Activated naive CD4-positive, alpha-beta T cell treated with anti-CD3 and anti-CD28 coated beads, Interleukin-2, amount 50 U/mL, for 72 hours (primary cell): Measurements from ENCODE around the gene NIN. TPM values are rescaled to one million over a fixed set of nuclear protein-coding genes. Genes with fewer than 3 reads are reported as not detected.
A peak's percentile ranks its signal among the peaks of the same experiment; 100 is the strongest.

Source experiments
- ATAC-seq, 2 donors: fragments of 150-1000 bp; cut with Tn5 transposase; 2 replicates each; pipeline ENCODE4 v1.10.0; 2021; ENCODE audit warnings: mild to moderate bottlenecking in 2 of 2, moderate library complexity in 2 of 2
- DNase-seq, 2 donors: peaks; one replicate each; pipeline ENCODE4 v3.0.0; 2021 to 2022; ENCODE audit warnings: low spot score in 2 of 2
- H3K27ac Mint-ChIP-seq, 2 donors: one replicate each; pipeline ENCODE4 v1.8.0; 2022; ENCODE audit warnings: mild to moderate bottlenecking in 2 of 2, mixed read lengths in 2 of 2
- H3K36me3 Mint-ChIP-seq, 2 donors: one replicate each; pipeline ENCODE4 v1.8.0; 2022; ENCODE audit warnings: mixed read lengths in 2 of 2
- H3K9me3 Mint-ChIP-seq, 2 donors: one replicate each; pipeline ENCODE4 v1.8.0; 2022; ENCODE audit warnings: mixed read lengths in 2 of 2
- total RNA-seq, 2 donors: library from RNA; stranded (reverse); gene quantifications; one replicate each; pipeline ENCODE4 v1.2.3, GENCODE V29; 2022

Gene NIN, protein sequence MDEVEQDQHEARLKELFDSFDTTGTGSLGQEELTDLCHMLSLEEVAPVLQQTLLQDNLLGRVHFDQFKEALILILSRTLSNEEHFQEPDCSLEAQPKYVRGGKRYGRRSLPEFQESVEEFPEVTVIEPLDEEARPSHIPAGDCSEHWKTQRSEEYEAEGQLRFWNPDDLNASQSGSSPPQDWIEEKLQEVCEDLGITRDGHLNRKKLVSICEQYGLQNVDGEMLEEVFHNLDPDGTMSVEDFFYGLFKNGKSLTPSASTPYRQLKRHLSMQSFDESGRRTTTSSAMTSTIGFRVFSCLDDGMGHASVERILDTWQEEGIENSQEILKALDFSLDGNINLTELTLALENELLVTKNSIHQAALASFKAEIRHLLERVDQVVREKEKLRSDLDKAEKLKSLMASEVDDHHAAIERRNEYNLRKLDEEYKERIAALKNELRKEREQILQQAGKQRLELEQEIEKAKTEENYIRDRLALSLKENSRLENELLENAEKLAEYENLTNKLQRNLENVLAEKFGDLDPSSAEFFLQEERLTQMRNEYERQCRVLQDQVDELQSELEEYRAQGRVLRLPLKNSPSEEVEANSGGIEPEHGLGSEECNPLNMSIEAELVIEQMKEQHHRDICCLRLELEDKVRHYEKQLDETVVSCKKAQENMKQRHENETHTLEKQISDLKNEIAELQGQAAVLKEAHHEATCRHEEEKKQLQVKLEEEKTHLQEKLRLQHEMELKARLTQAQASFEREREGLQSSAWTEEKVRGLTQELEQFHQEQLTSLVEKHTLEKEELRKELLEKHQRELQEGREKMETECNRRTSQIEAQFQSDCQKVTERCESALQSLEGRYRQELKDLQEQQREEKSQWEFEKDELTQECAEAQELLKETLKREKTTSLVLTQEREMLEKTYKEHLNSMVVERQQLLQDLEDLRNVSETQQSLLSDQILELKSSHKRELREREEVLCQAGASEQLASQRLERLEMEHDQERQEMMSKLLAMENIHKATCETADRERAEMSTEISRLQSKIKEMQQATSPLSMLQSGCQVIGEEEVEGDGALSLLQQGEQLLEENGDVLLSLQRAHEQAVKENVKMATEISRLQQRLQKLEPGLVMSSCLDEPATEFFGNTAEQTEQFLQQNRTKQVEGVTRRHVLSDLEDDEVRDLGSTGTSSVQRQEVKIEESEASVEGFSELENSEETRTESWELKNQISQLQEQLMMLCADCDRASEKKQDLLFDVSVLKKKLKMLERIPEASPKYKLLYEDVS (N-terminal part only)
- total RNA-seq, result 10 to 100 TPM; 29.5 to 61.4 TPM

DNA sequence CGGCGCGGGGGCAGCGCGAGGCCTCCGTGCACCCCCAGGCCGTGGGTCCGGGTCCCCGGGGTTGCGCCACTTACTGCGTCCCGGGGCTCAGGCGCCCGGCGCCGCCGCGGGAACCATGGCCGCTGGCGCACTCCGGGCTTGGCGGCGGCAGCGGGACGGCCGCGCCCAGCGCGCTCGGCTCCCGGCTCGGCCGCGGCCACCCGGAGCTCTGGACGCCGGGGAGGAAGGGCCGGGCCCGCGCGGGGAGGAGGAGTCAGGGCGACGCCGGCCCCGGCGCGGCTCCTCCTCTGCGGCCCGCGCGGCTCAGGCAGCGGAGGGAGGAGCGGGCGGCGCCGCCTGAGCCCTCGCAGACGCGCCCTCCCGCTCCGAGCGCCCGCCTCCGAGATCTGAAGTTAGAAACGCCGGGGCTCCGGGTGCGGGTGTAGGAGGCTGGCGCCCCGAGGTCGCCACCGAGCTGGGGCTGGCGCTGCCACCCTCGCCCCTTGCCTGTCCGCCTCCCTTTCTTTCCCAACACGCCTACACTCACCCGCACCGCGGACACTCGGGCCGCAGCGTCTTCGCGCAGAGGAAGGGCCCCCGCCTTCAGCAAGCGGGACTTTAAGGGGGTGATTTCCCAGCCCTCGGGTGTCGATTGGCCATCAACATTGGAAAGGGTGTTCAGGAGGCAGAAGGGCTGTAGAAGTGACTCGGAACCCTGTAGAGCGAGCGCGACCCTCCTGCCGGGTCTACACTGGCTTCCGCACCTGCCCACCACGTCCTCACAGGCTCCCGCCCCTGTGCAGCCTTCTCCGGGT lies at the start of gene NIN:
TSS of gene NIN (minus strand) at position 231 of the 794 bp plus-strand sequence. CDS start 9,106 bp downstream, outside the sequence.
- peak; percentile 84 to 92 for ATAC-seq
- peak within 1 kb of the TSS; percentile 84 to 93 for H3K27ac Mint-ChIP-seq
- H3K9me3 Mint-ChIP-seq, result no peaks in the 10 kb centered on the region

DNA sequence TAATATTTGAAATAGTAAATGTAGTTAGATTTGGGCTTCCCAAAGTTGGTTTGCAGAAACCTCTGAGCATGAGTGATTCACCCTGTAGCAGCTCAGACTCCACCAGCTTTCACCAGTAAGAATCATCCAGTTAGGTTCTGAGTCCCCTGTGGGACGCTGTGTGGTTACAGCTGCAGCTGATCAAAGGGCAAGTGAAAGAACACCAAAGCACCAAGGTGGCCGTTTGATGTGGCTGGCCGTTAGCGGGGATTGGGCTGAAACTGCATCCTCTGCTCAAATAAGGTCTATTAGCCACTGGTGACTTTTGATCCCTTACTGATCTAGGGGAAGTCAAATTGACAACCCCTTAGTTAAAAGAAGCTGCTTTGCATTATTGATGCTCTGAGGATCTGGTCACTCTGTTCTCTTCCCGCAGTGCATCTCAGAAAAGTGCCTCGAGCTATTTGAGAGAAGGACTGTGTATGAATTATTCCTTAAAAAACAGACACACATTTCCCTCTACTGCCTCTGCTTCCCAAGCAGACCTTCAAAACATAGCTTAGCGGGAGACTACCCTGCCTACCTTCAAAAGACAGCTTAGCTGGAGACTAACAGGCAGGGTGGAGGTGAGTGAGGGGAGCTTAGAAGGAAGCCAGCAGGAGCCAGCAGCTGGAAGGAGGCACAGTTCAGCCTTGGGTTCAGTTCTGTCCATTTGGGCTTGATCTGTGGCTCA lies 44.6 kb upstream of the NIN start:
- peak; percentile 100 for ATAC-seq

More for the DNA sequence above, at the start of gene NIN:
- peak; percentile 76 to 78 for DNase-seq
- peaks cover 14 to 20% of the 10 kb centered on the region in 2 donors for H3K36me3 Mint-ChIP-seq

DNA sequence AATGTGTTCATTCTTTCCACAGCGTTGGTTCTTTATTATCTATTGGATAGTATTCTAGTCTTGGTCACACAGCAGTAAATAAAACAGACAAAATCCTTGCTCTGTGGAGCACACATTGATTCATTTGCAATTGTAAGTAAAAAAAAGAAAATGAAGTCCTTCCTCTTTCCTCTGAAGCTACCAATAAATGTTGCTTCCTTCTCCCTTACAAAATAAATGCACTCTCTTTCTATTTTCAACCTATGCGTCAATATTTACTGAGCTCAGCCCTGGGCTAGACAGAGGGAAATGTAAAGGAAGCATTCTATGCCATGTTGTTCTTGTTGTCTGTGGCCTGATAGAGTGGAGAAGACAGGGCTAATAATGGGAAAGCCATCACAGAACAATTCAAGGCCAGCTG lies 43.8 kb upstream of the NIN start:
- Mint-ChIP-seq H3K36me3 (peaks cover 13 to 14% of the 10 kb centered on the region in 2 donors), H3K27ac (no peak overlapping the region), H3K9me3 (no peaks in the 10 kb centered on the region)
- ATAC-seq, result peak in 1 of 2 donors; percentile 11
- DNase-seq, result no peak

More for the DNA sequence above, 44.6 kb upstream of the NIN start:
- no peak overlapping the region for H3K27ac Mint-ChIP-seq
- H3K36me3 Mint-ChIP-seq, result peaks cover 9 to 10% of the 10 kb centered on the region in 2 donors
- no peaks in the 10 kb centered on the region for H3K9me3 Mint-ChIP-seq
- DNase-seq, result peak; percentile 78 to 83

DNA sequence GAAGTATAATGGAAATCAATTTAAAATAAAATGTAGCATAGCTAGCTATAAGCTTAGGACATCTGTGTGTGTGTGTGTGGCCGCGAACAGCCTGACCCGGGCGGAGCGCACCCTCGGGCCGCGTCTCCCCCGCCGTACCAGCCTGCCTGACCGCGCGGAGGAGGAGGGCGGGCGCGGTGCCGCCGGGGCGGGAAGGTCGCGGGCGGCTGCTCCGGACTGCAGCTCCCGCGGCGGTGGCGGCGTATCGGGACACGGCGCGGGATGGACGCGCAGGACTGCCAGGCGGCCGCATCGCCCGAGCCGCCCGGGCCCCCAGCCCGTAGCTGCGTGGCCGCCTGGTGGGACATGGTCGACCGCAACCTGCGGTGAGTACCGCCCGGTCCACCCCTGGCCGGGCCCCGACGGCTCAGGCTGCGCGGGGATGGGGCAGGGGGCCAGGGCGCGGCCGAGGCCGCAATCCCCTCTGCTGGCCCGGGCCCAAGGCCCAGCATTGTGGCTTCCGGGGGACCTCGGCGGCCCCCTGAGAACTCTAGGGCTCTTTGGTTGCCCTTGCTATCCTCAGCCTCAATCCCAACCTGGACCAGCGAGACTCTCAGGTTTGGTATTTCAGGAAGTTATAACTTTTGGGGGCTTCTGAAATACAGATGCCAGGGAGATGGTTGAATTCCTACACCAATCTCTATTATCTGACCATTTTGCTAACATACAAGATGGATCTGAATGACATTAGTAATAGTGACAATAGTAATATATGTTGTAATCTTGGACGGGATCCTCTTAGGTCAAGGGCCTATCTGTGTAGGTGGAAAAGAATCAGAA lies 41.2 kb upstream of the NIN start, which contains the start of gene ABHD12B:
TSS of gene ABHD12B (plus strand) at position 140 of the 819 bp plus-strand sequence. CDS start at position 262, 122 bp downstream.
- H3K36me3 Mint-ChIP-seq, result peaks cover 13 to 14% of the 10 kb centered on the region in 2 donors
- no peaks in the 10 kb centered on the region for H3K9me3 Mint-ChIP-seq
- DNase-seq, result no peak
- H3K27ac Mint-ChIP-seq, result no peak within 1 kb of the TSS
- no peak for ATAC-seq

DNA sequence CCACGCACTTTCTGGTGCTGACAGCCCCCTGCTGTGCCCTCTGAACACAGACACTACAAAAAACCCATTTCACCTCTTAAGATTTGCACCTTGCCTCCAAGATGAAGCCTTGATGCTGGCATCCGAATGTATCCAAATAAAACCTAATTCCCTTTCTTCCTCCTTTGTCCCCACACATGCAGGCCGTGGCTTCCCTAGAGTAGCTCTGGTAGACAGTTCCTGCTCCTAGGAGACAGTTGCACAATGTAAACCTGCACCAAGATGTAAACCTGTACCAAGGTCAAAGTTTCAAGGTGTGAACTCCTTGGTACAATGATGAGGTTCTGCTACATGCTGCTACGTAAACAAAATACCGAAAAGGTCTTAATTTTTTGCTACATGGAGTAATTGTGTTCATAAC lies 40.3 kb upstream of the NIN start:
- H3K27ac Mint-ChIP-seq, result no peak overlapping the region
- H3K9me3 Mint-ChIP-seq, result no peaks in the 10 kb centered on the region
- ATAC-seq (no peak), DNase-seq (no peak)
- H3K36me3 Mint-ChIP-seq, result peaks cover 13 to 14% of the 10 kb centered on the region in 2 donors

DNA sequence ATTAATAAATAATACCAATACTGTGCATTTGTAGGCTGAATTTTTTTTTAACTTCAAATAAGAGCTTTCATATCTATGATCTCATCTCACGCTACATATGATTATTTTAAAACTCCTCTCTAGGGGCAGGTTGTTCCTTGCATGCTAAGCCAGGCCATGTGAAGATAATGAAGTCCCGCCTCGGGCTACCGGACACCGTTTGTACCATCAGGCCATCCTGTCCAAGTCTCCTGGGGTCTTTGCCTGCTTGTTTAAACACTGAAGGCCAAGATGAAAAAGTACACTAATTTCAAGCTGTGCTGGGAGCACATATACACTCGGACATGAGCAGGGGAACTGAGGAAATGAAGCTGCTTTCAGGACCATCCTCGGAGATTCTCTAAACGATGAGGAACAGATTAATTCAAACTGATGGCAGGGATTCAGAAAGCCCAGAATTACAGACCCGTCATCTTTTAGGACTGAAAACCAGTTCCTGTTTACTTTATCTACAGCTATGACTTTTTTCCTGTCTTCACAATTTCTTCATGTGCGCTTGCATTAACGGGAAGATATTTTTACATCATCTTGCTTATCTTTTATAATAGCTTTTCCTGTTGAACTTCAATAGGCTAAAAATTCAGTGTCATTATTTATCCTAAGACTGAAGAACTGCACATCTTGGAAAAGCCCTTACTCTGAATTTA lies 34.6 kb upstream of the NIN start:
- ATAC-seq, result no peak
- DNase-seq, result no peak
- Mint-ChIP-seq H3K9me3 (no peaks in the 10 kb centered on the region), H3K36me3 (peaks cover 4% of the 10 kb centered on the region in 2 donors), H3K27ac (no peak overlapping the region)

DNA sequence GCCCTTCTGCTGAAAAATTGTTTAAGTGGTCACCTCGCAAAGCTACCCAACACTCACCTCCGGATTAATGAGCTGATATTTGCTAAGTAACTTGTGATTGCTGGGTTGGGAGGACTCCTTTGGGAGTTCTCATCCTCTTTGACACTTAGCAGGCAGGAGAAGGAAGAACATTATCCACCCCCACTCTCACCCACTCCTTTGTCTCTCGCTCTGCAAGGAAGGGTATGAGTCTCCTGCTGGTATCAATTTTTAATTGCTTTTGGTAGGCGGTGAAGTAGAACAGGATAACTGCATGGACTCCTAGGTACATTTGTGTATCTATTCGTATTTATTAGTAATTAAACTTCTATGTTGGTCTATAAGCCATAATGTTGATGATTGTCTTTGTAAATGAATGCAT lies 34.0 kb upstream of the NIN start:
- ATAC-seq (no peak), DNase-seq (no peak)
- no peak overlapping the region for H3K27ac Mint-ChIP-seq
- no peaks in the 10 kb centered on the region for H3K36me3 Mint-ChIP-seq
- H3K9me3 Mint-ChIP-seq, result no peaks in the 10 kb centered on the region

DNA sequence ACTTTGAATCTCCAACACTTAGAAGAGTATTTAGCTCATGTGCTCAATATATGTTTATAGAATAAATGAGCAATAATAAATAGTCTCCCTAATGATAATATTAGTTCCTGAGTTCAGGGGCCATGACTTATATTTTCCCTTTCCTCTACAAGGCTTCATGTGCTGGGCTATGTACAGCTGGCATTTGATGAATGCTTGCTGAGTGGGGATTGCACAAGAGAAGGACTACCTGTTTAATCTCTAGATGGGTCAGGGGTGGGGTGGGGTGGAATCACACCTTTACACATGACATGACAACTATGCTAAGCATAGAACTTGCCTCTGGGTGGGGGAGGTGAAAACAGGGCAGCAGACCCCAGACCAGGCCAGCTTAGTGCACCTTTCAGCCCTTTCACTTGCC lies 33.3 kb upstream of the NIN start:
- no peak for ATAC-seq
- Mint-ChIP-seq H3K27ac (no peak overlapping the region), H3K9me3 (no peaks in the 10 kb centered on the region)

DNA sequence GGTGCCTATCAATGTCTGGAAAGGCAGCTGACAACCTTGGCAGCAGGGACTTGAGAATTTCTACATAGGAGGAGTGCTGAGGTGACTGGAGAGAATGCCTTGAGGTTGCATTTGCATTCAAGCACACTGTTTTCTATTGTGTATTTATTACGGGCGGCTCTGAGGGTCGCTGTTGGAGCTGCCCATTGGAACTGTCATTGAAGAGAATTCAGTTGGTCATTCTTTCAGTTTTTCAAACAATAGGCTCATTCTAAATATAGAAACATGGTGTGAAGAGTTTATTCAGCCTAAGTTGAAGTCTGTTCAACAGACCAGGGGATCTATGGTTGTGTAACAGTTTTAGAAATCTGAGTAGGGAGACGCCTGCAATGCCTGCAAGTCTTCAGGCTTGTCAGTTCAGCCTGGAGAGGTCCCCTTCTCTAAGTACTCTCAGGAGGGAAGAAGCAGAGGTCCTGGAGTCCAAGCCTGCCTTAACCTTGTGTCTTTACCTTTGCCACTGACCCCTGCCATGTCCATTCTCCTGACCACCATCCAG lies 31.1 kb upstream of the NIN start:
- Mint-ChIP-seq H3K9me3 (no peaks in the 10 kb centered on the region), H3K36me3 (no peaks in the 10 kb centered on the region), H3K27ac (no peak overlapping the region)
- DNase-seq (no peak), ATAC-seq (no peak)

More for the DNA sequence above, 33.3 kb upstream of the NIN start:
- H3K36me3 Mint-ChIP-seq, result no peaks in the 10 kb centered on the region
- no peak for DNase-seq

DNA sequence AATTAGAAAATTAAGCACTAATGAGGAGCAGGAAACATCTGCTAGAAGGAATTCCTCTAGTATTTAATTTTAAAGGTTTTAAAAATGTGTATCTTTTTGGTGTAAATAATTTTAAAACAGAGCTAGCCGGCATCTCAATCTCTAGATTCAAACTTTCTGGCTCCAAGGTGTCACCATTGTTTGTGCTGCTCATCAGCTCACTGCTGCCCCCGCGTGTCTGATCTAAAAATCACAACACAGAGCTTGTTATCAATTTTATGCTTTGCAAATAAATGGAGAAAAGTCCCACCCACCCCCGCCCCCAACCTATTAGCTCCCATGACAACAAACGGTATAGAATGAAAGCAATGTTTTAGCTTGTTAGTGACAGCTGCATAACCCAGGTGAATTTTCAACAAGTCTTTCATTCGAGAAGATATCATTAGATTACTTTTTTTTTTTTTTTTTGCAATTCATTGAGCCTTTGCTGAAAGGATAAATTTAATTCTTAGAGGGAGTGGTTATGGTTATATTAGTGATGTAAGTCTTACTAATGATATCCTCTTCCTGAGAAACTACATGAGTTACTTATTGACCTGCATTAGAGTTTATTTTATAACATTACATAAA lies 29.6 kb upstream of the NIN start:
- peak overlapping the region; percentile 65 to 86 for H3K27ac Mint-ChIP-seq
- ATAC-seq, result peak; percentile 64 to 72
- no peaks in the 10 kb centered on the region for H3K36me3 Mint-ChIP-seq
- H3K9me3 Mint-ChIP-seq, result no peaks in the 10 kb centered on the region
- peak; percentile 77 to 93 for DNase-seq

DNA sequence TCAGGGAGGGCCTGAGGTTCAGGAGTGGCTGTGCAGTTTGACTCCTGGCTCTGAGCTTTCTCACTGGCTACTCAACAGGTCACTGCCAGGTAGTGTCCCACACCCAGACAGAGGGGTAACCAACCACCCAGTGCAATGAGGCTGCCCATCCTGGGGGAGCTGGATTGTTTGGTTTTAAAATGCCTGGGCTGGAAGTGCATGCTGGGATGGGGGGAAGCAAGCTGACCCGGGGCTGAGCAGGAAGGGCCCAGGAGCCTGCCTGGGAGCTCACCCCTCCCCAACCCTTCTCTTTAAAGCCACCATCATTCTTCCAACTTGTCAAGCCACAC lies 28.3 kb upstream of the NIN start:
- H3K9me3 Mint-ChIP-seq, result no peaks in the 10 kb centered on the region
- ATAC-seq, result peak; percentile 11 to 12
- DNase-seq, result no peak
- peak overlapping the region in 1 of 2 donors; percentile 86 for H3K27ac Mint-ChIP-seq
- H3K36me3 Mint-ChIP-seq, result no peaks in the 10 kb centered on the region

DNA sequence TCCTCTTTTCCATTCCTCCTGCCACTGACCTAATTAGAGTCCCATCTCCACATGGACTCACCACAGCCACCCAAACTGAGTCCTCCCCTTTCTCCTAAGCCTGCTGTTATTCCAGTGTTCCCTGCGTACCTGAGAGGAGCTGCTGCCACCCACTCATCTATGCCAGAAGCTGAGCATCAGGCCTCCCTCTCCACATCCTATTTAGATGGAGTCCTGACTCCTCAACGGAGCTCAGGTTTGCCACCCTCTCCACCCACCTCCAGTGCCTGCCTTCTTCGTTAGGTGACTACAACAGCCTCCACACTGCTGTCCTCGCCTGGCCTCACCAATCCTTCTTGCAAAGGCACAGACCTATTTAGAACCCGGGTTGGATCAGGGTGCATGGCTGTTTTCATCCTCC lies 25.7 kb upstream of the NIN start:
- Mint-ChIP-seq H3K36me3 (no peaks in the 10 kb centered on the region), H3K27ac (no peak overlapping the region), H3K9me3 (no peaks in the 10 kb centered on the region)
- ATAC-seq (no peak), DNase-seq (no peak)

DNA sequence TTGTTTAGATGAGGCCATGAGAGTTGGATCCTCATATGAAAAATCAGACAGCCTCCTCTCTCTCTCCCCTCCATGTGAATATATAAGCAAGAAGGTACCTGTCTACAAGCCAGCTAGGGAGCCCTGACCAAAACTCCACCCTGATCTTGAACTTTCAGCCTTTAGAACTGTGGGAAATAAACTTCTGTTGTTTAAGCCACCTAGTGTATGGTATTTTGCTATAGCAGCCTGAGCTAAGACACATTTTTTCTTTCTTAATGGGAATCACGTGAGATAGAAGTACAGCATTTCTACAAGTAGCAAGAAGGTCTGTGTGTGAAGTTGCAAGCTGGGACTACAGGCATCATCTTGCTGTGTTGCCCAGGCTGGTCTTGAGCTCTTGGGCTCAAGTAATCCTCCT lies 24.6 kb upstream of the NIN start:
- ATAC-seq (no peak), DNase-seq (no peak)
- Mint-ChIP-seq H3K9me3 (no peaks in the 10 kb centered on the region), H3K27ac (no peak overlapping the region), H3K36me3 (no peaks in the 10 kb centered on the region)

DNA sequence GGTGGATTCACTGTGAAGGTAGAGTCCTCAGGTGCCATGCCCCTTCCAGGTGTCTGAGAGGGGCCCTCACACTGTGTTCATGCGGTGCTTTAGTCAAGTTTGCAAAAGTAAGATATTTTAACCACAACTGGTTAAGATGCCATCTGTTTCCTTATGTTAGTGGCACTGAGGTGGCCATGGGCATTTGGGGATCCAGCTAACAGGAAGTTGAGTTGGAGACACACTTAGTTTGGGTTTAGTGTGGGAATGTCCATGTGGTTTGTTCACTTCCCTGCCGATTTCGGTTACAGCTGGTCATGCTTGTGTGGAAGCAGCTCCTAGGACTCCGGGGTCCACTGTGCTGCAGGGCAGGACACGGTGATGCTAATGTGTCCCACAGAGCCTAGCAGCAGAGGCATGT lies 23.6 kb upstream of the NIN start:
- Mint-ChIP-seq H3K27ac (no peak overlapping the region), H3K36me3 (no peaks in the 10 kb centered on the region), H3K9me3 (no peaks in the 10 kb centered on the region)
- DNase-seq (no peak), ATAC-seq (peak in 1 of 2 donors; percentile 7)
